ENCODE data around the gene ICAM2. TPM values are rescaled to one million over a fixed set of nuclear protein-coding genes. Genes with fewer than 3 reads are reported as not detected.

ICAM2 gene
- total RNA-seq, 1 experiment from 2014 or later = 0.33 TPM

DNA sequence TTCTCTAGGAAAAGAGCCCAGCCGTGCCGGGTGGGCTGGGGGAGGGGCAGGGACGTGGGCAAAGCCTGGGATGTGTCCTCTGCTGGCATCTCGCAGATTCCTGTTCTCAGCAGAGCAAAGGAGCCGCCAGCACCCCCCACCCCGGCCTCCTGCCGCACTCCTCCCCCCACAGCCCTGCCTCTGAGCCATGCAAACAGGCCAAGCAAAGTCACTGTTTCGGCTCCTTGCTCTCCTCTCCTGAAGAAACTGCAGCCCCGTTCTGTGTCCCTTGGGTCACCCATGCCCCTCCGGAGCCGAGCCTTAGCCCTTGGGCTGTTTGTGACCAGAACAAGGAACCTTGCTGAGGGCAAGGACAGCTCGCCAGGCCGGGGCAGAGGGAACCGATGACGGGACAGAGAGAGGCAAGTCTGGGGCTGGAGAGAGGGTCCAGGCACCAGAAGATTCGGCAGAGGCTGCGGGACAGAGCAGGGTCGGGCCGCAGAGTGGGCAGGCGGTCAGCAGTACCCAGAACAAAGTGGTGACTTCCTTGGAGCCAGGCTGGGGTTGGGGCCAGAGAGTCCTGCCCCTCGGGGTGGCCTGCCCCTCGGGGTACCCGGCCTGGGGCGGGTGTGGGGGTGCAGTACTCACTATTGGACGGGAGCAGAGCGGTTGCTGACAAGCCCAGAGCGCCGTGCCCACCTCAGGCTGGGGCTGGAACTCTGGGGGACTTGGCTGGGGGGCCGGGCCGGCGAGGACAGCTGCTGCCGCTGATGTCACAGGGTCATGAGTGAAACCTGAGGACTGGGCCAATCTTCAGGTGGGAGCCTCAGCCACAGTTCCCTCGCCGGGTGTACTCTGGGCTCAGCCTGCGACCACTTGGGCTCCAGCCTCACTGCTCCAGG, 31.5 kb downstream of the ICAM2 start (continued):
- TF ChIP-seq ZSCAN18 (CRISPR knock-in tag; IDR thresholded peaks at IDR 0.05) = no peak
- no peak for TF ChIP-seq OVOL2 (CRISPR knock-in tag; IDR thresholded peaks at IDR 0.05; ENCODE audit: borderline replicate concordance)
- TF ChIP-seq, protein P1, sequence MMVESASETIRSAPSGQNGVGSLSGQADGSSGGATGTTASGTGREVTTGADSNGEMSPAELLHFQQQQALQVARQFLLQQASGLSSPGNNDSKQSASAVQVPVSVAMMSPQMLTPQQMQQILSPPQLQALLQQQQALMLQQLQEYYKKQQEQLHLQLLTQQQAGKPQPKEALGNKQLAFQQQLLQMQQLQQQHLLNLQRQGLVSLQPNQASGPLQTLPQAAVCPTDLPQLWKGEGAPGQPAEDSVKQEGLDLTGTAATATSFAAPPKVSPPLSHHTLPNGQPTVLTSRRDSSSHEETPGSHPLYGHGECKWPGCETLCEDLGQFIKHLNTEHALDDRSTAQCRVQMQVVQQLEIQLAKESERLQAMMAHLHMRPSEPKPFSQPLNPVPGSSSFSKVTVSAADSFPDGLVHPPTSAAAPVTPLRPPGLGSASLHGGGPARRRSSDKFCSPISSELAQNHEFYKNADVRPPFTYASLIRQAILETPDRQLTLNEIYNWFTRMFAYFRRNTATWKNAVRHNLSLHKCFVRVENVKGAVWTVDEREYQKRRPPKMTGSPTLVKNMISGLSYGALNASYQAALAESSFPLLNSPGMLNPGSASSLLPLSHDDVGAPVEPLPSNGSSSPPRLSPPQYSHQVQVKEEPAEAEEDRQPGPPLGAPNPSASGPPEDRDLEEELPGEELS (CRISPR knock-in tag; IDR thresholded peaks at IDR 0.05) = no peak
- no peak for TF ChIP-seq RORB (CRISPR knock-in tag; IDR thresholded peaks at IDR 0.05)

DNA sequence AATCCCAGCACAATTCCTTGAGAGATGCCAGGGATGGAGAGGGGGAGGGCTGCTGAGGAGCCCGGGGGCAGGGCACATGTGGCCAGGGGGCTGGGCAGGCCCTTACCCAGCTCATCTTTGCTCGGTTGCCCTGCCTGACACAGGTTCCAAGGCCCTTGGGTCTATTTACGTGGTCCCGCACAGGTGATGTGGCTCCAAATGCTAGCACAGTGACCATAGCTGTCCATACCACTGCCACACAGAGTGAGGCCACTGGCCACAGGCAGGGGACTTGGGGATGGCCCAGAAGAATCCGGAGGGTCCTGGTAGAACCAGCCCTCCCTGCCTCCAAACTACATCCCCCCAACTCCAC, 32.3 kb downstream of the ICAM2 start:
- Mint-ChIP-seq H3K4me3 (no peak overlapping the region), H3K27ac (no peak overlapping the region), H3K9me3 (peaks cover under 1% of the 10 kb centered on the region; the same call in 1 of the 2 replicates), H3K27me3 (ENCODE audit: low read depth) (peaks cover 9% of the 10 kb centered on the region), H3K4me1 (peaks cover 20% of the 10 kb centered on the region), H3K36me3 (no peaks in the 10 kb centered on the region)
- ChIA-PET POLR2A (no interaction called here), CTCF (interaction anchor here (2.1 to 4.5 kb wide), 6 partner anchors 26 to 76 kb away, joined by 10 to 88 read pairs (median 19); partner anchors contain the start of genes CSHL1 and GH1)
- no peak for TF ChIP-seq CREM (CRISPR knock-in tag; IDR thresholded peaks at IDR 0.05)
- no peak for TF ChIP-seq MYBL2 (CRISPR knock-in tag; IDR thresholded peaks at IDR 0.05)
- no peak for TF ChIP-seq CREB1 (CRISPR knock-in tag; IDR thresholded peaks at IDR 0.05)
- no peak for TF ChIP-seq ETV6 (CRISPR knock-in tag; IDR thresholded peaks at IDR 0.05)
- no peak for TF ChIP-seq ZNF416 (CRISPR knock-in tag; IDR thresholded peaks at IDR 0.05)
- TF ChIP-seq OVOL2 (CRISPR knock-in tag; IDR thresholded peaks at IDR 0.05; ENCODE audit: borderline replicate concordance) = no peak
- TF ChIP-seq, protein P1 (CRISPR knock-in tag; IDR thresholded peaks at IDR 0.05) = no peak
- no peak for TF ChIP-seq ZNF138 (CRISPR knock-in tag; conservative IDR thresholded peaks at IDR 0.05)
- TF ChIP-seq, protein P2, sequence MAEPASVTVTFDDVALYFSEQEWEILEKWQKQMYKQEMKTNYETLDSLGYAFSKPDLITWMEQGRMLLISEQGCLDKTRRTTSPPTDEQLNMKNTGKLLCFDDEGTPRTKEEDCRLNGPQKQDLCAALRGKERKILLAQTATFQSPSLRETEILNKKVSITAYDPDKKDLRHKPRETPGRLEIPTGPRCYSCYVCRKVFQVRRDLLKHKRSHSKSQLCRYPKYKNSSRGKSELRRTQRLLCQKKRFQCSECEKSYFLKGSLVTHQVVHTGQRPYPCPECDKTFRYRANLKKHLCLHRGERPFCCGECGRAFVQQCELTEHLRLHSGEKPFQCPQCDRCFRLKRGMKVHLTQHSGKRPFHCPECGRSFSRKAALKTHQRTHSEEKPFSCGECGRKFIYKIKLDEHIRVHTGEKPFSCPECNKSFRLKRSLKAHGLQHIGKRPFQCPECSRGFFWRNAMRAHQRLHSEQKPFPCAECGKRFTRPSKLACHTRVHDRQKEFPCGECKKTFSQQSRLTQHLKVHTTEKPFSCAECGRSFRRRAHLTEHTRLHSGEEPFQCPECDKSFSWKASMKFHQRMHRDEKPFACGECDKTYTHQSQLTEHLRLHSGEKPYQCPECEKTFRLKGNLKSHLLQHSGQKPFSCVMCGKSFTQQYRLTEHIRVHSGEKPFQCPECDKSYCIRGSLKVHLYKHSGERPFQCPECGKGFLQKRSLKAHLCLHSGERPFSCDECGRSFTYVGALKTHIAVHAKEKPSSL (CRISPR knock-in tag; conservative IDR thresholded peaks at IDR 0.05) = no peak
- TF ChIP-seq, protein P3, sequence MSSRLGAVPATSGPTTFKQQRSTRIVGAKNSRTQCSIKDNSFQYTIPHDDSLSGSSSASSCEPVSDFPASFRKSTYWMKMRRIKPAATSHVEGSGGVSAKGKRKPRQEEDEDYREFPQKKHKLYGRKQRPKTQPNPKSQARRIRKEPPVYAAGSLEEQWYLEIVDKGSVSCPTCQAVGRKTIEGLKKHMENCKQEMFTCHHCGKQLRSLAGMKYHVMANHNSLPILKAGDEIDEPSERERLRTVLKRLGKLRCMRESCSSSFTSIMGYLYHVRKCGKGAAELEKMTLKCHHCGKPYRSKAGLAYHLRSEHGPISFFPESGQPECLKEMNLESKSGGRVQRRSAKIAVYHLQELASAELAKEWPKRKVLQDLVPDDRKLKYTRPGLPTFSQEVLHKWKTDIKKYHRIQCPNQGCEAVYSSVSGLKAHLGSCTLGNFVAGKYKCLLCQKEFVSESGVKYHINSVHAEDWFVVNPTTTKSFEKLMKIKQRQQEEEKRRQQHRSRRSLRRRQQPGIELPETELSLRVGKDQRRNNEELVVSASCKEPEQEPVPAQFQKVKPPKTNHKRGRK (CRISPR knock-in tag; IDR thresholded peaks at IDR 0.05; ENCODE audit: borderline replicate concordance) = no peak
- ATAC-seq = no peak
- DNase-seq (ENCODE audit: low spot score) = no peak
